GM19193 (cell line): ENCODE data around the gene ZNF174.

ENCODE experiments used
- POLR2A ChIP-seq: IDR thresholded peaks from 4 replicates; pipeline ENCODE4 v1.6.1; 2011; ENCODE audit not compliant: insufficient read depth, insufficient read length; ENCODE audit errors: extremely low read depth

The ZNF174 gene

DNA sequence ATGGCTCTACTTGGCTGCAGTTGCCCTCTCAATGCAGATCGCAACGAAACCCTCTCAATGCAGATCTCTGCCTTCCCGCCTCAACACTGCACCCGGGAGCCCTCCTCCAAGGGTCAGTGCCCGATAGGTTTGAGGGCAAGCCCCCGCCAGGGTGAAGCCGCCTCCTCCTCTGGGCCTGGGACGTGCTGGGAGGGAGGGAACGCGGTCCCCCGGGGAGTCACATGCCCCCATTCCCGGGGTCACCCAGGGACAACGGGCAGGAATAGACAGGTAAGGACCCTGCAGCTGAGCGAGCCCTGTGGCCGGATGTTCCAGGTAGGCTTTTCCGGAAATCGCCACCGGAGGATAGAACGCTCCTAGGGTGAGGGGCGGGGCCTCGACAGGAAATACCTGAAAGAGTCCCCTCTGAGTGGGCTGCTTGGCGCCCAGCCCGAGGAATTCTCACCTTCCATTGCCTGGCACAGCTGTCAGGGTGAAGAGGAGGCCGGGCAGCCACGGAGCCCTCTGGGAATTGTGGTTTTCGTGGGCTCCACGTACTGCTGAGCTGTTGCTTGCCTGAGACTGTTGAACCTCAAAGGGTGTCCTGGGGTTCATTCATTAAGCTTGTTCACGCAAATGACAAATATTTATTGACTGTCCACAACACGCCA is 12.8 kb downstream of the ZNF174 start:
- TF ChIP-seq POLR2A: no peak

DNA sequence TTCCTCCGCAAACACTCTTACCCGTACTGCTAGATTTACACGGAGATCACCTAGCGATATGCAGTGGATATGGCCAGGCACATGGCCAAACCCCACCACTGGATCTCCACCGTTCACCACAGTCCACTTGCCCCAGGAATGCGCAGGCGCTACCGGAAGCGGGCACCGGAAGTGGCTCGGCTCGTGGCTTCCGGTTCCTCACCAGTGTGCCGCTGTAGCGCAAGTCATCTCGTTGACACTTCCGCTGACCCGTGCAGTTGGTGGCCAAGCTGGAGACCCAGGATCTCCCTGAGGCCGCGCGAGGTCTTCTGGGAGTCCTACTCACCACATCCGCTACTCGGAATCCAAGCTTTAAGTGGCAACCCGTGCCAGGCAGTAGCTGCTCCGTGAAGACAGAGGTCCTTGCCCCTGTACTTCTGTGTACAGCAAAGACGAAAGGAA is 30.8 kb downstream of the ZNF174 start:
- no peak for TF ChIP-seq POLR2A

DNA sequence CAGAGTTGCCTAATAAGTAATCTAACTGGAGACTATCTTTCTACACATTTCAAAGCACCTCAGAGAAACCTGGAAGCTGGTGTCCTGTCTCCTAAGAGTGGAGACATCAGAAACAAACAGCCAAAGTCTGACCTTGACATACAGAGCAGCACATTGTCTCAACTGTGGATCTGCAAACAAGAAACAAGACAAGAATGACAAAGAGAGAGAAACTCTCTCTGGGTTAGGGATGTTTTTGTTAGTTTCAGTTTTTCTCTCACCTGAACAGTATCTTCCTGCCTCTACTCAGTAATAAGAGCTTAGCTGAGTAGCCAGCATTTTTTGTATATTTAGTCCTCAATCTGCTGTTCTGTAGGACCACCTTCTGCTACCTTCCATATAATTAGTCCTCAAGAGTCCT is 33.4 kb downstream of the ZNF174 start:
- no peak for TF ChIP-seq POLR2A

DNA sequence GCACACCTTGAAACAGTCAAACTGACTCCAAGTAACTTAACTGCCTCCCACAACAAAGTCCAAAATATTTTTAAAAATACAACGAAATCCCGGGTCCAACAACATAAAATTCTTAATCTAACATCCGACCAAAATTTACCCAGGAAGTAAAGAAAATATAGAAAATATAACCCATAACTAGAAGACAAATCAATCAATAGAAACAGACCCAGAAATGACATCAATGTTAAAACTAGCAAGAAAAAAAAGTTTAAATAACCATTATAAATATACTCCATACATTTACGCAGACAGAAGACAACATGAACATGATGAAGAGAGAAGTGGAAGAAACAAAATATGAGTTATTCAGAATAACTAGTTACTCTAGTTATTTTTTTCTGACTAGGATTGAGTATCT is 38.6 kb downstream of the ZNF174 start:
- no peak for TF ChIP-seq POLR2A

DNA sequence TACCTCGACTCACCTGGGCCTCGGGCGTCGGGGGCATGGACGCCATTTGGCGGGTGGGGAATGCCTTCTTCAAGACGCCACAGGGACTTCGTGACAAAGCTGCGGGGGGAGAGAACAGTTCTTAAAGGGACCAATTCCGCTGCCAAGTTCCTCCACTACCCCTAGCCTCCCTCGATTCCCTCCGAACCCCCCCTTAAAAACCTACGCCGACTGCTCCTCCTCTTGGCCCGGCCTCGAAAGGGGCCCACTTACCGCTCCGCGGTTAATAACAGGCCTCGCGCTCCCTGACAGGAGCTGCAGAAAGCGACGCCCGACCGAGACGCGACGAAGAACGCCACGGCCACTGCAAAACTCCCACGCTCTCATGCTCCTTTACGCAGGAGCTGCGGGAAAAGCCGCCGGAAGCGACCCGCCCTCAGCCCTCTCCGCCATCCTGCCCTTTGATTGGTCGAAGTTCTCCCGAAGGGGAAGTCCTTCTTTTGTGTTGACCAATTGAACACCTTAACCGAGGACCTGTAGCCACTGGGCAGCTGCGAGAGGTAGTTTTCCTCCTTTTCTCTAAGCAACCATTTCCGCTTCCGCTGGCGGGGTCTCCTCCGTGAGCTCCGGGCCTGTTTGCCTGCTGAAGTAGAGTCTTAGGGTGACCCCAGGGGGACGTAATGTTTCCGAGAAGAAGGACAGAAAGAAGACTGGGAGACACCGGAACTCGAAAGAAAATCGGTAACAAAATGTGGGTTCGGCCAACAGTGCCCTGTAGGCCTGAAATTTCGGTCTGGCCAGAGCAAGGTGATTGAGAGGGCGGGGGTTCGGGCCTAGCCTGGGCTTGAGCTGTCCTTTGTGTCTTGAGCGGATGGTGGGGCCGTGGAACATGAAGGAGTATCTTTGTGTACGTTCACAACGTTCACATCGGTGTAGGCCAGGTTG is 42.4 kb downstream of the ZNF174 start, which contains the start of the genes NAA60 and ZNF597:
Gene NAA60, plus strand, starts transcription at position 573 of the 924 bp plus-strand sequence. CDS start 32,548 bp downstream, outside the sequence.
Gene ZNF597, minus strand, starts transcription at position 397 of the 924 bp plus-strand sequence. Its CDS starts 351 bp downstream, at position 46.
- peak; percentile 67 for TF ChIP-seq POLR2A

DNA sequence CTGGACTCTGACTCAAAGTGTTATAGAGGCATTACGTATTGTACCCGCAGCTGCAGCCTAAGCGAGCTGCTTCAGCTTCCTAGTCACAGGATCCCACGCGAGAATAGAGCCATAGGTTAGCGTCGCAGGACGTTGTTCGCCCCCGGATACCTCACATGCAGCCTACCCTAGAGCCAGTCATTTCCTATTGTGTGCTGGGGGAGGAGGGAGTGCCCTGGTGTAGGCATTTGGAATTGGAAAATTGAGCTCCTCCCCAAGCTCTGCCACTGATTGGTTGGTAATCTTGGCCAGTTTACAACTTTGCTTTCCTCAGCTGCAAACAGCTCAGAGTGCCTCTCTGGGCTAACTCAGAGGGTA is 43.0 kb downstream of the ZNF174 start:
- TF ChIP-seq POLR2A: no peak

DNA sequence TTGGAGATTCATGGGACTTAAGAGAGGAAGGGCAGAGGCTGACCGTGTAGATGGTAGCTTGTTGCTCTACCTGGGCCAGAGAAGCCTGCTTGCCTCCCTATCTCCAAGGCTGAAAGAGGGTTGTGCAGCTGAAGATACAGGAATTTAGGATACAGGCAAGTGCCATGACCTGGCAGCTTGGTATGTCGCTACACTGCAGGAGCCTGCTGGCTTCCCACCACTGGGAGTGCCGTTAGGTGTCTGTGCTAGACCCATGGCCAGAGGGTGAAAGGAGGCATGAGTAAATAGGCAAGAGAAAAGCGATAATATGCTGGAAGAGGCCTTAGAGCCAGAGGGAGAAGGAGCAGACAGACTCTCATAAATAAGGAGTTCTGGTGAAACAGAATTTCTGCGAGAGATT is 53.1 kb downstream of the ZNF174 start:
- no peak for TF ChIP-seq POLR2A

DNA sequence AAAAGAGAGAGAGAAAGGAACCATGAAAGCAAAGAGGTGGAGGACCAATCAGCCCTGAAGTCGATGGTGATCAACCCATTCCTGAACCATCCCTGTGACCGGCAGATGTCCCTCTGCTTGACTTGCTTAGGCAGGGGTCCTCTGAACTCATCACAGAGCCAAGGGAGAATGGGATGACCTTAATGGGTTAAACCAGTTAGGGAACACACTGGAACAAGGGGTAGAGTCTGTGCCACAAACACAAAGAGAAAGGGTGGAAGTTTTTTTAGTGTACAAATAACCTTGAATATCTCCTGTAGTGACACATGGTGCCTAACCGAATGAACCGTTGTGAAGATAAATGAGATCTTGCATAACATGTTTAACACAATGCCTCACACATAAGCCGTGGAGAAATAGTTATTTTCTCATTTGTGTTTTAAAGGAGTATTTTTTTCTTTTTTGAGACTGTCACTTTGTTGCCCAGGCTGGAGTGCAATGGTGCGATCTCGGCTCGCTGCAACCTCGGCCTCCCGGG is 53.7 kb downstream of the ZNF174 start:
- TF ChIP-seq POLR2A: no peak

DNA sequence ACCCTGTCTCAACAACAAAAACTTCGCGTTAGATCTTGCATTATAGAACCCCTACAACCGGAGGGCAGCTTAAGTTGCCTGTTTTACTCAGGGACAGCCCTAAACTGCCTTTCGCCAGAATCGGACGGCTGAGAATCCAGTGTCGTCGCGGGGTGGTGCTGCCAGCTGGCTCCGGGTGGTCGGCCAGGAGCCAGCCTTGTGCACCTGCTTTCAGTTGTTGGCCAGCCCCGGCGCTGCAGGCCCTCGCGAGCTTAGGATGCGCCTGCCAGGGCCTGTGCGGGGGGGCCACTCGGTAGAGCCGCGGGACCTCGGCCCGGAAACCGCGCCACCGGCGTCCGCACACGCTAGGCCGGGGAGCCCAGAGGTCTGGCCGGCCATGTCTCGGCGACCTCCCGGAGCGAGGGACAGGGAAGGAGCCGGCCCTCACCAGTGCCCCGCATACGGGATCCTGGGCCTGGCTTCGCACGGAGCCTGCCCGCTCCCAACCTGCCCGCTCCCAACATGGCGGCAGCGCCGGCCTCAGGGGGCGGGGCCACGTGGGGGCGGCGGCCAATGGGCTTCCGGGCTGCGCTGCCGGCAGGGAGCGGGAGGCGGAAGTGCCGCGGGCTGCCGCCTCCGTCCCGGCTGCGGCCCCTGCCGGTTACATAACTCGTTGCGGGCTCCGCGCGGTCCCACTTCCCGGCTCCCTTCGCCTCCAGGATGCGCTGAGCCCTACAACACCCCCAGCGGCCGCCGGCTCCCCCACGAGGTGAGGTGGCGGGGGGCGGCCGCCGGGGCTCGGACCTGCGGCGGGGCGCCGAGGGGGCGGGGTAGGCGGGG is 56.6 kb downstream of the ZNF174 start:
- peak; percentile 93 for TF ChIP-seq POLR2A

DNA sequence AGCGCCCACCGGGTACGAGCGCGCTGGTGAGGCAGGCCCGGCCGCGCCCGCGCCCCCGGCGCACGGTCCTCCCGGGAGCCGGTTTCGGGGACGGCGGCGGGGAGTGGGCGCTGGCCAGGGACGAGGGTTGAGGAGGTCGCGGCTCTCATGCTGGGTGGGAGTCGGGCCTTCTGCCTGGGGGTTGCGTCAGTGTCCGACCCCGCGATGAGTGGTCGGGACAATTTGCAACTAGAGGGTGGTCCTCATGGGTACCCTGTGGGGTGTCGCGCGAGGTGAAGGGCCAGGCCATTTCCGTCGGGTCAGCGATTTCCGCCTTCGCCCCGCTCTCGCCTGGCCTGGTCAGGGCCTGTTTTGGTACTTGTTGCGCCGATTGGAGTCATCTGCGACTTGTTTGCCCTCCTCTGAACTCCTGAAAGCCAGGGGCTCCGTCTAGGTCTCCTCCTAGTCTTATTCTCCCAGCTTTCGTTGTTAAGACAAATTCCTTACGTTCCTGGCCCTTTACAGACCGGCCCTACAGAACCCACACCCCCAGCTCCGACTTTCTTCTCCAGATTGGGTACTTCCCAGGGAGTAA is 57.4 kb downstream of the ZNF174 start:
- TF ChIP-seq POLR2A: no peak

DNA sequence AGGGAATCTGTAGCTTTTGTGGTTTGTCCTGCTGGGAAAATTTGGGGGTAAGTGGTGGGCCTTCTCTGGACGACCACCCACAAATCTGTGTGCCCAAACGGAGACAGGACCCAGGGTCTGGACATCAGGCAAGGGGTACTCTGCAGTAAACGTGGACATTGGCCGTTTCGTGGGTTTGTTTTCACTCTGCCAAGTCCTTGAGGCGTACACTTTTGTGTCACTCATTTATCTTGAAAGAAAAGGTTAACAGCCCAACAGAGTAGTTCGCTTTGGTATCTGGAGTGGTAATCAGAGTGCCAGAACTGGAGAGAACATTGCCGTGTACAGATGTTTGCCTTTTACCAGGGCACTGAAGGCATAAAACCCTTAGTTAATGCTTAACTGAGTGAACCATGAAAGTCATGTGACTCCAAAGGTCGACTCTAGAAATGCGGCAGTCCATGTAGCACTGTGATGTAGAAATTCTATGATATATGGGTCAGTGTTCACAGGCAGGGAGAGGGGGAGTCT is 57.9 kb downstream of the ZNF174 start:
- TF ChIP-seq POLR2A: no peak
